GM12891 (cell line): ENCODE measurements around the gene OASL.

ENCODE experiments used
- PAX5 ChIP-seq: IDR thresholded peaks from 2 replicates; pipeline ENCODE4 v1.6.1; 2011; ENCODE audit warnings: low read length, moderate library complexity, mild to moderate bottlenecking; ENCODE audit not compliant: insufficient read depth, severe bottlenecking
- POLR2A ChIP-seq: IDR thresholded peaks from 2 replicates; pipeline ENCODE4 v1.6.1; 2011; ENCODE audit warnings: low read depth, low read length, control low read depth
- POLR2AphosphoS5 ChIP-seq: IDR thresholded peaks from 2 replicates; pipeline ENCODE4 v1.6.1; 2011; ENCODE audit warnings: low read depth, low read length, control low read depth
- SPI1 ChIP-seq: IDR thresholded peaks from 2 replicates; pipeline ENCODE4 v1.6.1; 2011; ENCODE audit warnings: low read depth, low read length, control low read depth
- TAF1 ChIP-seq: IDR thresholded peaks from 2 replicates; pipeline ENCODE4 v1.6.1; 2011; ENCODE audit warnings: low read depth, low read length, control low read depth

- no peak for TF ChIP-seq POLR2A
- no peak for TF ChIP-seq POLR2AphosphoS5
- no peak for TF ChIP-seq TAF1
- TF ChIP-seq PAX5, result no peak
- TF ChIP-seq SPI1, result peak; percentile 28; the same call in 1 of the 2 replicates
Observed at GRCh38 chr12:120971299-120972180, 67.5 kb downstream of the OASL start.
